Measurements from ENCODE around the gene ZNF516.
"Not testable (repeated sequence)": the region's sequence is repeated elsewhere in the genome, so short reads cannot be mapped to it uniquely, and the experiment has no call there.

ZNF516 gene, protein sequence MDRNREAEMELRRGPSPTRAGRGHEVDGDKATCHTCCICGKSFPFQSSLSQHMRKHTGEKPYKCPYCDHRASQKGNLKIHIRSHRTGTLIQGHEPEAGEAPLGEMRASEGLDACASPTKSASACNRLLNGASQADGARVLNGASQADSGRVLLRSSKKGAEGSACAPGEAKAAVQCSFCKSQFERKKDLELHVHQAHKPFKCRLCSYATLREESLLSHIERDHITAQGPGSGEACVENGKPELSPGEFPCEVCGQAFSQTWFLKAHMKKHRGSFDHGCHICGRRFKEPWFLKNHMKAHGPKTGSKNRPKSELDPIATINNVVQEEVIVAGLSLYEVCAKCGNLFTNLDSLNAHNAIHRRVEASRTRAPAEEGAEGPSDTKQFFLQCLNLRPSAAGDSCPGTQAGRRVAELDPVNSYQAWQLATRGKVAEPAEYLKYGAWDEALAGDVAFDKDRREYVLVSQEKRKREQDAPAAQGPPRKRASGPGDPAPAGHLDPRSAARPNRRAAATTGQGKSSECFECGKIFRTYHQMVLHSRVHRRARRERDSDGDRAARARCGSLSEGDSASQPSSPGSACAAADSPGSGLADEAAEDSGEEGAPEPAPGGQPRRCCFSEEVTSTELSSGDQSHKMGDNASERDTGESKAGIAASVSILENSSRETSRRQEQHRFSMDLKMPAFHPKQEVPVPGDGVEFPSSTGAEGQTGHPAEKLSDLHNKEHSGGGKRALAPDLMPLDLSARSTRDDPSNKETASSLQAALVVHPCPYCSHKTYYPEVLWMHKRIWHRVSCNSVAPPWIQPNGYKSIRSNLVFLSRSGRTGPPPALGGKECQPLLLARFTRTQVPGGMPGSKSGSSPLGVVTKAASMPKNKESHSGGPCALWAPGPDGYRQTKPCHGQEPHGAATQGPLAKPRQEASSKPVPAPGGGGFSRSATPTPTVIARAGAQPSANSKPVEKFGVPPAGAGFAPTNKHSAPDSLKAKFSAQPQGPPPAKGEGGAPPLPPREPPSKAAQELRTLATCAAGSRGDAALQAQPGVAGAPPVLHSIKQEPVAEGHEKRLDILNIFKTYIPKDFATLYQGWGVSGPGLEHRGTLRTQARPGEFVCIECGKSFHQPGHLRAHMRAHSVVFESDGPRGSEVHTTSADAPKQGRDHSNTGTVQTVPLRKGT

DNA sequence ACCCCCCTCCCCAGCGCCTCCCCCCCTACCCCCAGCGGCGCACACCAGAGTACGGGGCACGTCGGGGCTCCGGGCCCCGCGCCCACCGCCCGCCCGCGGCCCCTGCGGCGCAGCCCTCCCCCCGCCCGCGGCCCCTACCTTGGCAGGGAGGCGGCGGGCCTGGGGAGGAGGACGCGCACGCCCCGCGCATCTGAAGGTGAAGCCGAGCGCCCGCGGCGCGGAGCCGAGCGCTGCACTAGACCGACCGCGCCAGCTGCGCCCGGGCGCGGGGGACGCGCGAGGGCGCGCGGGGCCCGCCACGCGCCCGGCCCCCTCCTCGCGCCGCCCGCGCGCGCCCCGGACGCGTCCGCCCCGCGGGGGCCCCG, at the start of gene ZNF516:
ZNF516 (minus strand) TSS at position 237 of the 365 bp plus-strand sequence. CDS start 52,188 bp downstream, outside the sequence.
- DNase-seq: peak; percentile 67

DNA sequence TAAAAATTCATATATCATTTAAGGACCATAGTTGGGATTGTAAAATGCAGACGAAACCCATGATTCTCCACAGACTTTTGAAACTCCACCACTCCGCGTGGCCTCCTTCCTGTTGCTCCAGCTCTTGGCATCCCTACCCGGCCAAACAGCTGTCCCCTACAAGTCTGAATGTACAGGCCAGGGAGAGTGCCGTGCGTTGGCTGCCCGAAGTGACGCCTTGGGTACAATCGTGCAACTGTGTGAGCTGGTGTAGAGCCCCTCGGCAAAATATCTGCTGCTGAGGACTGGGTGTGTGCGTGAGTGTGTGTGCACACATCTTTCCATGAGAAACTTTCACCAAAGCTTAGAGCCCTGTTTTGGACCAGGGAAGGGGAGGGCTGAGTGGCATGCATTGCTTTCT, 43.8 kb upstream of the ZNF516 start:
- DNase-seq: no peak

DNA sequence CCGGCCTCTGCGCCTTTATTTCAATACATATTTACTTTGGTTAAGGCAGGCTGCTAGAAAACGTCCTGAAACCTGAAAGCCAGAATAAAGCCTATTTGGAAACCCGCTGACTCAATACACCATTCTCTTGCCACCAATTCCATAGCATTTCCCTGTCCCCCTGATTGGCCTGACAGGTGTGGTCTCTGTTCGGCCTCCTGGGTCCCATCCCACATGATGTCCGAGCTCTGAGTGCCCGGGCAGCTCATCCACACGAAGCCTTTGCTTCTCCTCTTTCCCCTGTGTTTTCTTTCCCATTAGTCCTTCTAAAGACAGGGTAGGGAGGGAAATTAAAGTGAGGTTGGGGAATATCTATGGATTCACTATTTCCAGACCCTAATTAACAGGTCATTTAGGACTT, 42.6 kb upstream of the ZNF516 start:
- no peak for DNase-seq

DNA sequence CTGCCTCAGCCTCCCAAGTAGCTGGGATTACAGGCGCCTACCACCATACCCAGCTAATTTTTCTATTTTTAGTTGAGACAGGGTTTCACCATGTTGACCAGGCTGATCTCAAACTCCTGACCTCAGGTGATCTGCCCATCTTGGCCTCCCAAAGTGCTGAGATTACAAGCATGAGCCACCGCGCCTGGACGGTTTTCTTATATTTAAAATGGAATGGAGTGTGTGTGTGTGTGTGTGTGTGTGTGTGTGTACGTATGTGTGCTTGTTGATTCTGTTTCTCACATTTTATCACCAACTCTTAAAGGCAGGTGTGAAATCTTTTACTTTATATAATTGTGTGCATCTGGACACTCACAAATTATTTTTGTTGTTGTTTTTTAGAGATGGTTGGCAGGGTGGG, 41.6 kb upstream of the ZNF516 start:
- not testable (repeated sequence) for DNase-seq

DNA sequence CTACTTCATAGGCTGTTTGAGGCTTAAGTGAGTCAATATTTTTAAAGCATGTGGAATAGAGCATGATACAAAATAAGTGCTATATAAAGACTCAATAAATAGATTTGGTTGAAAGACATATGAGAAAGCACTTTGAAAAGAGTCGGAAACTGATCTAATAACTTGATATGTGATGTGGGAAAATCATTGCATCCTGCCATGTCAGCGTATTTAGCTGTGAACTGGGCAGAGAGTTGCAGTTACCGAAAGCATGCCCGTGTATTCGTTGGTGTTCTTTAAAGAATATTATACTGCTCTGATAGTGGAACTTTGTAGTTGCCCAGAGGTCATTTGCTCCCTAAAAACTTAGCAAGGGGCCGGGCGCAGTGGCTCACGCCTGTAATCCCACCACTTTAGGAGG, 37.8 kb upstream of the ZNF516 start:
- DNase-seq: no peak

DNA sequence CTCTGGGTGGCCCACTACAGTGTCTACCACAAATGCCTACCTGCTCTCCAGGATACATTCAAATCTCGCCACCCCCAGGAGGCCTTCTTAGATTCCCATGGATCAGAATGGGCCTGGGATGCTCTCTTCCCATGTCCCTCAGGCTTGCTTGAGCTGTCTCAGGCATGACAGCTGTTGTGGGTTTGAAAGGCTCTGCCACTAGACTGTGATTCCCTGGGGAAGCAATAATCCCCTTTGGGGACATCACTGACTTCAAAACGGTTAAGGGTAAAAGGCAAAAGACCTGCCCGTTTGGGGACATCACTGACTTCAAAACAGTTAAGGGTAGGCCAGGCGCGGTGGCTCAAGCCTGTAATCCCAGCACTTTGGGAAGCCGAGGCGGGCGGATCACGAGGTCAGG, 35.8 kb upstream of the ZNF516 start:
- DNase-seq: no peak

DNA sequence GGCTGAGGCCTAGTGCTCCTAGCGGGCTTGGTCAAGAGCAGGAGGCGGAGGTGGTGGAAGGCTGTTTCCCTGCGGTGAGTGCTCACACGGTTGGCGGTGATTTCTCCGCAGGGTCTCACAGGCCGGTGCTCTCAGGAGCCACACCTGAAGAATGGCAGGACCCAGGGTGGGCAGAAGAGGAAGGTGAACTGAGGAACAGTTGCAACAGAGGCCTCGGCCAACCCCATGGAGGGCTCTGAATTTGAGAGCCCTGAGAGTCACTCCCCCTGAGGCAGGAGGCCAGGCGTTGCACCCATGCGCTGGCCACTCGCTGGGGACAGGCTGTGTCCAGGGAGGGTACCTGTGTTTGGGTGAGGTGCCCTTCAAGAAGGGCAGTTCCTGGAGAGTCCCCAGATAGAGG, 35.3 kb upstream of the ZNF516 start:
- no peak for DNase-seq

DNA sequence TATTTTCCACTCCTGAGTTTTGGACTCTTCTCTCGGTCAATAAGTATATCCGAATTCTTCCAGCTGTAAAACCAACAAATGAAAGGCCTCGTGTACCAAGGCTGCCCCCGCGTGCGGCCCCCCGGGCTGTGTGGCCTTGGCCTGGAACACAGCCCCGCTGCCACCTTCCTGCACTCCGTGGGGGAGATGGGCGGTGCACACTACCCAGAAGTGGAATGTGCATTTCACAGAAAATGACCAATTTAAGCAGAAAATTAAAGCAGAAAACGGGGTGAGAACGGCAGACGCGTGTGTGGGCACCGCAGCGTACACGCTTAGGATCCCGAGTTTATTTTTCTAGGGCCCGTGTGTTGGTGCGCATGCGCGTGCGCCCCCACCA, 34.4 kb upstream of the ZNF516 start:
- DNase-seq: no peak

DNA sequence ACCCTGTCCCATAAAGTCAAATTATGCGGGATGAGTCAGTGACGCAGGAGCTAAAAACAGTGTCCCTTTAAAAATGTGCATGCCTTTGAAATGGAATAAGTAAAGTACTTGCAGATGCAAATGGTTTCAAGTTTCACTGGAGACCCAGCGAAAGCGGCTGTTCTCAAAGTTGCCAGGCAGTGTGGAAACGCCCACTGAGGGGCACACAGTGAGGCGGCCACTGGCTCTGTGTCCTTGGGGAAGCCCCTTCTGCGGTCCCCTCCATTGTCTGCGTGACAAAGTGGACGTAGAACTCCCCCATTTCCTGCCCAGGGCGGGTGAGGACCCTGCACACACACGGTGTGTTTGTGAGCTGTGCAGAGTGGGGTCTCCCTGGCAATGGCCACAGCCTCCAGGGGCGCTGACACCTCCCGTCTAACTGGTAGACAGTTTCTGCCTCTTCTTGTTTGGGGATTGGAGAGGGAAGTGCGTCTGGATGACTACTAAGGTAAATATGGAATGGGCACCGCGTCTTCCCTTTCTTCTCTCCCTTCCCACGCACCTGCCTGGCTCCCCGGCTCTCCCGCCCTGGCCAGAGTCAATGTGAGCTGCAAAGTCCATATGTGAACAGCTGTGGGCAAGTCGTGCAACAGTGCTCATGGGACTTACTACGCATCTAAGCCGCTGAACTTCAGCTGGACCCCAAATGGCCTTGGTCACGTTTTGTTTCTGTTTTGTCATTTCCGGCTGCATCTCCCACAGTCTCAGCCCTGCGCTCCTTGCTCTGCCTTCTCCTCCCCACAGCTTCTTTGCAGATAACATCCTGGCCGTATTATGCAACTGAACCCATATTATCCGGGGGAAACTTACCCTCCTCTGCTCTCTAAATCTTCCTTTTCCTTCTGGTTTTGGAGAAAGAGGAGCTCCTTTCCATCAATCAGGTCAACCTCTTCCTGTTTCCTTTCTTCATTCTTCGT, 33.7 kb upstream of the ZNF516 start:
- DNase-seq: peak; percentile 92

DNA sequence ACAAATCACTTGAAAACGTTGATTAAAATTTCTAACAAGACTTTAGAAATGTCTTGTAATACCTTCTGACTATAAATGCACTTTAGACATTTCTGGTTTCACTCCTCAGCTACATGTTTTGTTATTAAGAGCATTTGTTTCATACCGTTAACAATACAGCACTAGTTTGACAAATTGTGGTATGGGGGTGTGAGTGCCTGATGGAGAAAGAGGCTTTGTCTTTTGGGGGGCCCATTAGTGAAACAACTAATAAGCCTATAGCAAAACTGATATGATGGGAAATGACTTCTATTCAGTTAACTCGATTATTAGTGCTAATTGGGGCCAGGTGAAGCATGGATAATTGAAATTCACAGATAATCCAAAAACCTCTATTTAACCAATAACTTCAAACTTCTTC, 30.9 kb upstream of the ZNF516 start:
- no peak for DNase-seq

DNA sequence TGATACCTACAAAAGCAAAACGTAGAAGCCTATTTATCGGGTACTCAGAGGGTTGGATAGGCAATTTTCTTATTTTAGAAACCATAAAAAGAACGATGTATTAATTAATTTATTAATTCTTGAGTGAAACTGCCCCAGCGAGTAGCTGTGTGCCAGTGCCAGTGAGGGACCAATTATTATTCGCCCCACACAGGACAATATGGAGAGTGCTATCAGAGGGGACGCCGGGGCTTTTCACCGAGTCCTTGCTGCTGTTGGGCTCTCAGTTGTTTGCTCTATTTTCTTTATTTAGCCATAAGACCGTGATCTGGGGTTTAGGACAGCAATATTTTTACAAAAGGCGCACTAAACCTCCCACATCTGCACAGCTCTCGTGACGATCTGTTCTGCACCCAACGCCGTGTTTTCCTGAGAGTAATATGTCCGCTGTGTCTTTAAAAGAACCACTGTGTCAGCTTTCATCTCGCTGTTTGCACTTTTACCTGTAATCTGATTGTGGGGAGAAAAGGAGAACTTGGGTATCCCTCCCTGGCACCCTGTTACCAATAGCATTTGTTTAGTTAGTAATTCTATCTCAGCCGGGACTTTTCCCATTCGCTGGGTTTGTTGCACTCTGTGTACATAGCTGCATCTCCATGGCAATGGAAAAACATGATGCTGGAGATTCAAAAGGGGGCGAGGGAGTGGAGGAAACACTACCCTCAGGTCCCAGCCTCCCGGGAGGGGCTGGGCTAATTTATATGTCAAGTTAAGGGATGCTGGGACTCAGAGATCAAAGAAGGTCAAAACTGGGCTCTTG, 30.1 kb upstream of the ZNF516 start:
- DNase-seq: peak; percentile 98

DNA sequence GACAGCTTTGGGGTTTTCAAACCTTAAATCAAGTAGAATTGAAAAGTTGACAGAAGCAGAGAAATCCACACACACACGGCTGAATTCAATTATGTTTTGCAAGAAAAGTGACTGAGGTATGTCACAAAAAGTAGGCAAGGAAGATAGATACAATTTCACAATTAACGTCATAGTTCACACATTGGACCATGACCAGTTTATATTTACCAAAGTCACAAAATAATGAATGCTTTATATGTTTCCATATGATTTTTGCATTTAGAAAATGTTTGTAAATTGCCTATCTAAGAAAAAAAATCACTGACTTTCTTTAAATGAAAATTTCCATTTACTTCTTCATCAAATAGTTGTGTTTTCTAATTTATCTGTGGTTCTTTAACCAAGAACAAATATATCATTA, 29.4 kb upstream of the ZNF516 start:
- no peak for DNase-seq

DNA sequence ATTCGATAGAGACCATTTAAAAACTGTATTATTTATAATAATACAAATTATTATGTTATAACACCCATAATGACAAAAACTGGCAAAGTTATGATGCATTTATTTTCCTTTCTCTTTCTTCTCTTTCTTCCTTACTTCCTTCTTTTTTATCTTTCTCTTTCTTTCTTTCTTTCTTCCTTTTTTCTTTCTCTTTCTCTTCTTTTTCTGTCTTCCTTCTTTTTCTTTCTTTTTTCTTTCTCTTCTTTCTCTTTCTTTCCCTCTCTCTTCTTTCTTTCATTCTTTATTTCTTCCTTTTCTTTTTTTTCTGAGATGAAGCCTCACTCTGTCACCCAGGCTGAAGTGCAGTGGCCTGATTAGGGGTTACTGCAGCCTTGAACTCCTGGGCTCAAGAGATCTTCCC, 27.5 kb upstream of the ZNF516 start:
- no peak for DNase-seq

DNA sequence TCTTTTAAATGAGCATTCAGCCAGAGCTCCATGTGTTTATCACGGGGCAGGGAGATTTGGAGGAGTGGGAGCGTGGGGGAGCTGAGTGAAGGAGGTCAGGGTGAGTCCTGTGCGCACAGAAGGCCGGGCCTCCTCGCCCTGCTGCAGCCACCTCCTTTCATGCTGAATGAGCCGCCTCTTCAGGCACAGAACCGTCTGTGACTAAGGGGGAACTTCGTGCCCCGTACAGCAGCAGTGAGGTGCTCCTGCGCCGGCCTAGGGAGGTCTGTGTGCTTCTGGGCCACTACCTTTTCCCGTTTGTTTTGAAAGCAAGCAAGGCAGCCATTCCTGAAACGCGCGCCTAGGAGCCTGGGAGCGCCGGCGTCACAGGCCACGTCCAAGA, 27.1 kb upstream of the ZNF516 start:
- no peak for DNase-seq

DNA sequence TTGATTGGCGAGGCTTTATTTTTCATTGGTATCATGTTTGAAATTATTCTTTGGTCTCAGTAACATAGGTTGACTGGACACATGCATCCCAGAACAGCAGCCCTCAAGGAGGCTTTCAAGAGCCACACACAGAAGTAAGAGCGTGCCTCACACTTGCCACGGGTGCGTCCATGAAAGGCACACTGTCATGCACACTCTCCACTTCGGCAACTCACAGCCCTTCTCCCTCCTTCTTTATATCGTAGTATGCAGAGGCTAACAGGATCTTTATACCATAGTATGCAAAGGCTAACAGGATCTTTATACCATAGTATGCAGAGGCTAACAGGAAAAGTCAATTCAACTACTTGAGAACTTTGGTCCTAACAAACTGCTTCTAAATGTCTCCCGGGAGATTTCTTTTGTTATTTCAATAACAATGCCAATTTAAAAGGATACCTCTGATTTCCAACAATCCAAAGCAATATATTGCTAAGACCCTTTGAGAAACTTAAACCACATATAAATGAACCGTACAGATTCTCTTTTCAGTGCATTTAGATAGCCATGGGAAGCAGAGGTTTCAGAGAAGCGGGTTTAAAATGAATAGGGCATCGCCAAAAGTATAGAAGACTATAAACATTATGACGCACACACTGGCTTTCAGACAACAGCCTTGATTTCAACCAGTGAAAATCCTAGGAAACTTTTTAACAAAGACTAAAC, 26.5 kb upstream of the ZNF516 start:
- no peak for DNase-seq

DNA sequence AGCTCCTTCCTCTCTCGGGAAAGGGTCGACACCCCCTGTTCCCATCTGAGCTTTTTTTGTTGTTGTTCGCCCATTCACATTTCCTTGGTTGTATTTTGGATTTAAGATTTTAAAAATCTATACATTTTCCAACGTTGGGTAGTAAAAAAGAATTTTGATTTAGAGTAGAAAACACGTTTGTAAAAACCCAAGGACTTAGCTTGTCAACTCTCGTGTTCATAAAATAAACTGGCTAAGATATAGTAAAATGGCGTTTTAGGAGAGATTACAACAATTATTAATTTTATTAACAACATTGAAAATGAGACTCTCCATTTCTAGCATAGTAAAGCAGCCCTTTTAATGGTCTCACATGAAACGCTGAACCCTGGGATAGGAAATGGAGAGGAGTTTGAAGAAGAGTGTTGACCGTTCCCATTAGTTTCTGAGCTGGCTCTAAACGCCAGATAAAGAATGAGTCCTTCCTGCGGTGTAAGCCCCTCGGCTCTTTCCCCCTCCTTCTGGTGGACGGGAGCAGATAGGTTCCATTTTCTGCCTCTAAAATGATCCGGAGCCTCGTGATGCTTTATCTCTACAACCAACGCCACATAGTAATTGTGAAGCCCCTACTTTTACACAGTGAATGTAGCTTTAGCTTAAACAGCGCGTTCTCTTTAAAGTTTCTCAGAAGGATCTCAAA, 24.0 kb upstream of the ZNF516 start:
- DNase-seq: no peak

DNA sequence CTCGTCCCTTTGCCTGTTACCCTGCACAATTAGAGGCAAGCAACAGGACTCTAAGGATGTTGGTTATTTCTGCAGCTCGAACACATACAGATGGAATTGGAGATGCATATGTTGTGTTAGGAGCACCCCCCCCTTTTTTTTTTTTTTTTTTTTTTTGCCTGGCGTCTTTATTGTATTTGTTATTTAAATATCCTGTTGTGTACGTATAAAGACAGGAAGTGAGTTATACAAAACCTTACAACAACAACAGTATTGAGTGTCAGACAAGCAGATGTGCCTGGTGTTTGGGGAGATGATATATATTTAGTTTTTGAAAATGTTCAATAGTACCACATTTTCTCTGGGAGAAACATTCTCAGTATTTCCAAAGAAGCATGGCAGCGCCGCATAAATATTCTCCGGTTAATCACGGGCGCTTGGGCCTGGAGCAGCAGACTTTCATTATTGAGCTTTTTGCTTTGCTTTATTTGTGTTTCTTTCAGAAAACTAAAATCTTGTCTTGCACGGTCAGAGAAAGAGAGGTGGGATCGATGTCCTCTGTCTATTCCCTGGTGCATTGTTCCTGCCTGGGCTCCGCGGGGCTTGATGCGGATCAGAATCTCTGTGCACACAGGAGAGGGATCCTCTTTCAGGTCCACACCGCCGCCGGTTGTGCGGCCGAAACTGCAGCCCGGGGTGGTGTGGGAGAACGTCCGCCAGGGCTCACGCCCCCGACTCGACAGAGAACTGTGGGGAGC, 23.2 kb upstream of the ZNF516 start:
- peak; percentile 90 for DNase-seq

DNA sequence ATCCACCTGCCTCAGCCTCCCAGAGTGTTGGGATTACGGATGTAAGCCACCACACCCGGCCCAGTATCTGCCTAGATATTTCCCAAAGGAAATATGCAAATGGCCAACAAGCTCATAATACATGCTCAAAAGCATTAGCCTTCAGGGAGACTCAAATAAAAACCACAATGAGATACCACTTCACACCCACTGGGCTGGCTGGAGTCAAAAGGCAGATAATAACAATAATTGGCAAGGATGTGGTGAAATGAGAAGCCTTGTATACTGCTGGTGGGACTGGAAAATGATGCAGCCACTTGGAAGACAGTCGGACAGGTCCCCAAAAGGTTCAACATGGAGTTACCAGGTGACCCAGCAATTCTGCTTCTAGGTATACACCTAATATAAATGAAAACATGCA, 20.5 kb upstream of the ZNF516 start:
- DNase-seq: no peak

DNA sequence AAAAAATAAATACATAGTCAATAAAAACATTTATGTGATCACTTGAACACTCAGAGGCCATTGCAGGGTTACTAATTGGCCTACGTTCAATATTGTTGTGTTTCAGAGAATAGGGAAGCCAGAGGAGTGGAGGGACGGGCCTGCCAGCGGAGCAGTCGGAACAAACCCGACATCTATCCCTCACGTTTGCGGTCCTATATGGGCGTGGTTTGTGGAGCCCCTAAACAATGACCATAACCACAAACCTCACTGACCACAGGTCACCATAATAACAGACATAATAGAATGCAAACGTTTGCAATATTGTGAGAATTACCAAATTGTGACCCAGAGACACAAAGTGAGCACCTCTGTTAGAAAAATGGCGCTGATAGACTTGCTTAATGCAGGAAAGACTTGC, 19.5 kb upstream of the ZNF516 start:
- DNase-seq: no peak

All from NCI-H510A treated with DMSO at 0.1 percent for 48 hours (cell line).